ENCODE measurements around the gene BUD31.
"Not testable (repeated sequence)": the region's sequence is repeated elsewhere in the genome, so short reads cannot be mapped to it uniquely, and the experiment has no call there.

DNA sequence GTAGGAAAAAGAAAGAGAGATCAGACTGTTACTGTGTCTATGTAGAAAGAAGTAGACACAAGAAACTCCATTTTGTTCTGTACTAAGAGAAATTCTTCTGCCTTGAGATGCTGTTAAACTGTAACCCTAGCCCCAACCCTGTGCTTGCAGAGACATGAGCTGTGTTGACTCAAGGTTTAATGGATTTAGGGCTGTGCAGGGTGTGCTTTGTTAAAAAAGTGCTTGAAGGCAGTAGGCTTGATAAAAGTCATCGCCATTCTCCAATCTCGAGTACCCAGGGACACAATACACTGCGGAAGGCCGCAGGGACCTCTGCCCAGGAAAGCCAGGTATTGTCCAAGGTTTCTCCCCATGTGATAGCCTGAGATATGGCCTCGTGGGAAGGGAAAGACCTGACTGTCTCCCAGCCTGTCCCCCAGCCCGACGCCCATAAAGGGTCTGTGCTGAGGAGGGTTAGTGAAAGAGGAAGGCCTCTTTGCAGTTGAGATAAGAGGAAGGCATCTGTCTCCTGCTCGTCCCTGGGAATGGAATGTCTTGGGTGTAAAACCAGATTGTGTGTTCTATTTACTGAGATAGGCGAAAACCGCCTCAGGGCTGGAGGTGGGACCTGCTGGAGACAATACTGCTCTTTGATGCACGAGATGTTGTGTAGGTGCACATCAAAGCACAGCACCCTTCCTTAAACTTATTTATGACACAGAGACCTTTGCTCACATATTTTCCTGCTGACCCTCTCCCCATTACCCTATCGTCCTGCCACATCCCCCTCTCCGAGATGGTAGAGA is 23.2 kb downstream of the BUD31 start:
- TF ChIP-seq POLR2A, EP300, POLR2AphosphoS5 (IDR thresholded peaks at IDR 0.05): not testable (repeated sequence)
- TF ChIP-seq, protein P1, sequence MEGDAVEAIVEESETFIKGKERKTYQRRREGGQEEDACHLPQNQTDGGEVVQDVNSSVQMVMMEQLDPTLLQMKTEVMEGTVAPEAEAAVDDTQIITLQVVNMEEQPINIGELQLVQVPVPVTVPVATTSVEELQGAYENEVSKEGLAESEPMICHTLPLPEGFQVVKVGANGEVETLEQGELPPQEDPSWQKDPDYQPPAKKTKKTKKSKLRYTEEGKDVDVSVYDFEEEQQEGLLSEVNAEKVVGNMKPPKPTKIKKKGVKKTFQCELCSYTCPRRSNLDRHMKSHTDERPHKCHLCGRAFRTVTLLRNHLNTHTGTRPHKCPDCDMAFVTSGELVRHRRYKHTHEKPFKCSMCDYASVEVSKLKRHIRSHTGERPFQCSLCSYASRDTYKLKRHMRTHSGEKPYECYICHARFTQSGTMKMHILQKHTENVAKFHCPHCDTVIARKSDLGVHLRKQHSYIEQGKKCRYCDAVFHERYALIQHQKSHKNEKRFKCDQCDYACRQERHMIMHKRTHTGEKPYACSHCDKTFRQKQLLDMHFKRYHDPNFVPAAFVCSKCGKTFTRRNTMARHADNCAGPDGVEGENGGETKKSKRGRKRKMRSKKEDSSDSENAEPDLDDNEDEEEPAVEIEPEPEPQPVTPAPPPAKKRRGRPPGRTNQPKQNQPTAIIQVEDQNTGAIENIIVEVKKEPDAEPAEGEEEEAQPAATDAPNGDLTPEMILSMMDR (IDR thresholded peaks at IDR 0.05): not testable (repeated sequence)

Data from stomach (tissue), 4 donors.